Sigmoid colon (tissue), 4 donors: ENCODE data around the gene TSPAN17.

Source experiments
- POLR2A ChIP-seq, 2 donors: fragments of 450-650 bp; IDR thresholded peaks; one replicate each; pipeline ENCODE4 v1.6.1; 2016; ENCODE audit warnings: antibody characterized with exemption in 2 of 2, mild to moderate bottlenecking in 2 of 2, moderate library complexity in 2 of 2
- POLR2AphosphoS5 ChIP-seq, 4 donors: sonication (generic); formaldehyde crosslinking; IDR thresholded peaks; one replicate each; pipeline ENCODE4 v1.6.1; 2017; ENCODE audit warnings: antibody characterized with exemption in 4 of 4
- TF ChIP-seq, protein P1 (sequence below), 4 experiments: fragments of 450-650 bp in 3 of 4; fragments of 200-600 bp in 1 of 4; IDR thresholded peaks; one replicate each; pipeline ENCODE4 v1.5.1; 2016 to 2019; ENCODE audit warnings: antibody characterized with exemption in 4 of 4, mild to moderate bottlenecking in 3 of 4, moderate library complexity in 2 of 4

DNA sequence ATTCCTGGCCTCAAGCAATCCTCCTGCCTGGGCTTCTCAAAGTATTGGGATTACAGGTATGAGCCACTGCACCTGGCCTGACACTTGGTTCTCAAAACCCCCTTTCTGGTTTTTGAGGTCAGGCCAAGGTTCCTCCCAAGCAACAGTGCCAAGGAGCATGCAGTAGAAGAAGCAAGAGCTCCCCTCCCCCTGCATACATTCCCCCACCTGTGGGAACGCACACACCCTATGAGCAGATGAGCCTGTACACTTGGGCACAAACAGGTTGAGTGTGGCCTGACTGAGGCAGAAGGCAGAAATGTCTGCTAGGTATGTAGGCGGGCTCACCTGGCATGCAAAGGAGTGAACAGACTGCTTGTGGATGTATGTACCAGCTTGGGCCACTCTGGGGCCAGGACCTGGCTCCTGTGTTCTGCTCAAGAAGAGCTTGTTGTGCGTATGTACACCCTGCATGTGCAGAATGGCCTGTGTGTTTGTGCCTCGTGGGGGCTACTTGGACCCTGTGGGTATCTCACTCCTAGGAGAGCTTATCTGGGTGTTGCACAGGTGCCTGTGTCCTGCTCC is 39.1 kb upstream of the TSPAN17 start:
- no peak for TF ChIP-seq POLR2AphosphoS5 (IDR thresholded peaks at IDR 0.05)
- TF ChIP-seq, protein P1, sequence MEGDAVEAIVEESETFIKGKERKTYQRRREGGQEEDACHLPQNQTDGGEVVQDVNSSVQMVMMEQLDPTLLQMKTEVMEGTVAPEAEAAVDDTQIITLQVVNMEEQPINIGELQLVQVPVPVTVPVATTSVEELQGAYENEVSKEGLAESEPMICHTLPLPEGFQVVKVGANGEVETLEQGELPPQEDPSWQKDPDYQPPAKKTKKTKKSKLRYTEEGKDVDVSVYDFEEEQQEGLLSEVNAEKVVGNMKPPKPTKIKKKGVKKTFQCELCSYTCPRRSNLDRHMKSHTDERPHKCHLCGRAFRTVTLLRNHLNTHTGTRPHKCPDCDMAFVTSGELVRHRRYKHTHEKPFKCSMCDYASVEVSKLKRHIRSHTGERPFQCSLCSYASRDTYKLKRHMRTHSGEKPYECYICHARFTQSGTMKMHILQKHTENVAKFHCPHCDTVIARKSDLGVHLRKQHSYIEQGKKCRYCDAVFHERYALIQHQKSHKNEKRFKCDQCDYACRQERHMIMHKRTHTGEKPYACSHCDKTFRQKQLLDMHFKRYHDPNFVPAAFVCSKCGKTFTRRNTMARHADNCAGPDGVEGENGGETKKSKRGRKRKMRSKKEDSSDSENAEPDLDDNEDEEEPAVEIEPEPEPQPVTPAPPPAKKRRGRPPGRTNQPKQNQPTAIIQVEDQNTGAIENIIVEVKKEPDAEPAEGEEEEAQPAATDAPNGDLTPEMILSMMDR (IDR thresholded peaks at IDR 0.05) = no peak
- TF ChIP-seq POLR2A (IDR thresholded peaks at IDR 0.05) = no peak
